Motor neuron (in vitro differentiated cells): Measurements from ENCODE around the gene UST. TPM values are rescaled to one million over a fixed set of nuclear protein-coding genes. Genes with fewer than 3 reads are reported as not detected.
"Not testable (repeated sequence)": the region's sequence is repeated elsewhere in the genome, so short reads cannot be mapped to it uniquely, and the experiment has no call there.

Experiments used
- ATAC-seq, 8 experiments: fragments of 200-7000 bp; cut with Tn5 transposase; replicated peaks in 6 of 8; 2 replicates each; pipeline ENCODE4 v1.8.0; 2021; ENCODE audit warnings: mild to moderate bottlenecking in 8 of 8, moderate library complexity in 8 of 8
- H3K27ac ChIP-seq, 2 donors: fragments of 250-450 bp; sonication (Bioruptor Pico); 2 replicates each; pipeline ENCODE4 v1.9.0; 2021; ENCODE audit warnings: antibody characterized with exemption in 2 of 2, mild to moderate bottlenecking in 2 of 2, moderate library complexity in 1 of 2
- H3K4me1 ChIP-seq, 2 donors: fragments of 250-450 bp; sonication (Bioruptor Pico); replicated peaks in 1 of 2; 2 replicates each; pipeline ENCODE4 v1.6.1; 2021; ENCODE audit warnings: antibody characterized with exemption in 2 of 2, mild to moderate bottlenecking in 2 of 2, moderate library complexity in 1 of 2
- H3K4me3 ChIP-seq, 5 donors: fragments of 250-450 bp; sonication (Bioruptor Pico); 2 replicates each; pipeline ENCODE4 v1.9.0; 2021; ENCODE audit warnings: antibody characterized with exemption in 5 of 5, mild to moderate bottlenecking in 5 of 5, moderate library complexity in 4 of 5
- WGBS, 10 experiments: fragments of 450-650 bp; shearing (Covaris generic); methylation state at CpG; one replicate each; pipeline ENCODE4 v1.0.0; 2022; 5-methylcytosine and 5-hydroxymethylcytosine counted together
- in situ Hi-C, 9 experiments: fragments of 400-800 bp; cut with MboI; loops; one replicate each; pipeline ENCODE4 v1.15.0; 2021; ENCODE audit warnings: low sequenced_read_pairs in 9 of 9, low pct_unique_long_range_greater_than_20kb in 2 of 9; ENCODE audit not compliant: unreplicated experiment in 9 of 9
- total RNA-seq, 8 experiments: library from RNA; unstranded; fragments of 300-600 nt; gene quantifications; 2 replicates each; pipeline versions ENCODE4 v1.2.3 to v1.2.4, GENCODE V29; 2022

UST gene
- total RNA-seq, 8 experiments from 2014 or later: 5.2 to 22.9 (median 7.8) TPM

GRCh38 chr6:148739822-148740128 lies 7.1 kb upstream of the UST start:
- H3K27ac ChIP-seq: no peak overlapping the region
- in situ Hi-C loops: loop anchor here in 3 of 9 experiments (10.0 to 25.0 kb wide), 4 partner anchors 152 to 223 kb away; no protein-coding TSS in a partner anchor
- 33 to 100% (median 100%) methylated on average over 1 to 3 of the region's 3 CpGs; no CpG with 5 or more reads in 4 of the 10 experiments for WGBS, 10 experiments
- H3K4me3 ChIP-seq: no peak overlapping the region
- peaks cover 0 to 11% of the 10 kb centered on the region in 2 donors for H3K4me1 ChIP-seq
- no peak for ATAC-seq

DNA sequence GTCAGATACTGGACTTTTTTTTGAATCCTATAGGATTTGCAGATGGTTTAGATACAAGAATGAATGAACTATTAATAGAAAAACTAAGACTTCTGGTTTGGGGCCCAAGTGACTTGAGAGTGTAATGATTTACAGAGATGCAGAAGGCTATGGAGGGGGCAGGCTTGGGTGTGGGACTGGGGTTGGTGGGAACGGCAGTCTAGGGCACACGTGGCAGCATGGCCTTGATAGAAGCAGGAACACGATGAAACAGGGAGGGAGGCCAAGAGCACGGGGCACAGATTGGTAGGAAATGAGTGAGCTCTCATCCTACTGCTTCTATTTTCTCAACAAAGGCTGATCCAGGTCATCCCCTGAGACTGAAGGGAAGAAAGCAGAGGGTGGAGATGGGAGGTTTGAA lies 3.4 kb upstream of the UST start:
- ATAC-seq: no peak
- in situ Hi-C loops: loop anchor here in 3 of 9 experiments (10.0 to 25.0 kb wide), 4 partner anchors 156 to 219 kb away; no protein-coding TSS in a partner anchor
- 20 to 56% (median 40%) methylated on average over 1 to 3 of the region's 4 CpGs; no CpG with 5 or more reads in 5 of the 10 experiments for WGBS, 10 experiments
- H3K27ac ChIP-seq: no peak overlapping the region
- H3K4me3 ChIP-seq: no peak overlapping the region
- peaks cover 0 to 11% of the 10 kb centered on the region in 2 donors for H3K4me1 ChIP-seq

- Histone ChIP-seq H3K27ac (no peak overlapping the region), H3K4me1 (peaks cover 5 to 11% of the 10 kb centered on the region in 2 donors), H3K4me3 (peak overlapping the region in 4 of 5 donors; percentile 65 to 82 (median 78))
- in situ Hi-C loops: loop anchor here in 4 of 9 experiments (5.0 to 25.0 kb wide), 5 partner anchors 159 to 216 kb away; no protein-coding TSS in a partner anchor
- ATAC-seq: no peak
- WGBS, 10 experiments: 0 to 100% (median 35%) methylated on average over 1 to 4 of the region's 6 CpGs; no CpG with 5 or more reads in 2 of the 10 experiments
Observed at GRCh38 chr6:148745926-148746325, 904 bp upstream of the UST start.

DNA sequence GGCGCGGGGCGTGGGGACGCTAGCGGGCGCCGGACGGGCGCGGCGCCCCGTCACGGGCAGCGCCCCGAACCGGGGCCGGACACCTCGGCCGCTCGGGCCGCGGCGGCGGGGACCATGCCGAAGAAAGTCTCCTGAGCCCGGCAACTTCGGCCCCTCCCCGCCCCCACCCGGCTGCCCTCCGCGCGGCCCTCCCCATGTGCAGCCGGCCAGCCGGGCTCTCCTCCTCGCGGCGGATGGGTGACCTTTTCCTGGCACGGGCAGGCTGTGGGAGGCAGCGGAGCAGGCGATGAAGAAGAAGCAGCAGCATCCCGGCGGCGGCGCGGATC lies 278 bp downstream of the UST start:
- peak; percentile 34 to 54 (median 44) for ATAC-seq
- H3K27ac ChIP-seq: peak overlapping the region in 1 of 2 donors; percentile 63
- H3K4me1 ChIP-seq: peaks cover 5% of the 10 kb centered on the region in 2 donors
- peak overlapping the region; percentile 61 to 82 (median 77) for H3K4me3 ChIP-seq
- 0% methylated on average over 2 to 3 of the region's 45 CpGs; no CpG with 5 or more reads in 8 of the 10 experiments for WGBS, 10 experiments
- in situ Hi-C loops: loop anchor here in 4 of 9 experiments (5.0 to 25.0 kb wide), 5 partner anchors 160 to 215 kb away; no protein-coding TSS in a partner anchor

- peak; percentile 38 to 75 (median 66) for ATAC-seq
- WGBS, 10 experiments: 0% methylated on average over 3 to 8 of the region's 66 CpGs; no CpG with 5 or more reads in 7 of the 10 experiments
- Histone ChIP-seq H3K4me3 (peak overlapping the region; percentile 61 to 82 (median 77)), H3K4me1 (peaks cover 5% of the 10 kb centered on the region in 2 donors), H3K27ac (peak overlapping the region in 1 of 2 donors; percentile 63)
- in situ Hi-C loops: loop anchor here in 4 of 9 experiments (5.0 to 25.0 kb wide), 5 partner anchors 160 to 215 kb away; no protein-coding TSS in a partner anchor
Observed at GRCh38 chr6:148747471-148748165, 788 bp downstream of the UST start.

GRCh38 chr6:148749674-148750073 lies 2.8 kb downstream of the UST start:
- WGBS, 10 experiments: 71 to 100% (median 100%) methylated on average over 1 of the region's 1 CpG; no CpG with 5 or more reads in 1 of the 10 experiments
- H3K4me1 ChIP-seq: peaks cover 5% of the 10 kb centered on the region in 2 donors
- ATAC-seq: no peak
- H3K4me3 ChIP-seq: peak overlapping the region in 1 of 5 donors; percentile 82
- no peak overlapping the region for H3K27ac ChIP-seq
- in situ Hi-C loops: loop anchor here in 5 of 9 experiments (5.0 to 25.0 kb wide), 5 partner anchors 162 to 213 kb away; no protein-coding TSS in a partner anchor

- Histone ChIP-seq H3K27ac (no peak overlapping the region), H3K4me1 (peaks cover 5% of the 10 kb centered on the region in 2 donors), H3K4me3 (no peak overlapping the region)
- 36 to 97% (median 89%) methylated on average over 3 to 13 of the region's 13 CpGs; no CpG with 5 or more reads in 1 of the 10 experiments for WGBS, 10 experiments
- in situ Hi-C loops: loop anchor here in 1 of 9 experiments (25.0 kb wide), 1 partner anchor 186 kb away; no protein-coding TSS in a partner anchor
- ATAC-seq: no peak
Observed at GRCh38 chr6:148750838-148751792, 4.3 kb downstream of the UST start.

- in situ Hi-C loops: loop anchor here in 1 of 9 experiments (25.0 kb wide), 1 partner anchor 186 kb away; no protein-coding TSS in a partner anchor
- ATAC-seq: no peak
- peaks cover 5% of the 10 kb centered on the region in 2 donors for H3K4me1 ChIP-seq
- H3K27ac ChIP-seq: no peak overlapping the region
- WGBS, 10 experiments: 75 to 100% (median 96%) methylated on average over 1 to 2 of the region's 2 CpGs; no CpG with 5 or more reads in 2 of the 10 experiments
- no peak overlapping the region for H3K4me3 ChIP-seq
Observed at GRCh38 chr6:148751793-148752170, 5.0 kb downstream of the UST start.

- in situ Hi-C loops: loop anchor here in 1 of 9 experiments (25.0 kb wide), 1 partner anchor 182 kb away; no protein-coding TSS in a partner anchor
- 20 to 100% (median 57%) methylated on average over 1 of the region's 1 CpG; no CpG with 5 or more reads in 3 of the 10 experiments for WGBS, 10 experiments
- H3K27ac ChIP-seq, H3K4me1 ChIP-seq, H3K4me3 ChIP-seq, ATAC-seq: not testable (repeated sequence)
Observed at GRCh38 chr6:148755379-148755778, 8.5 kb downstream of the UST start.

GRCh38 chr6:148757944-148758480 lies 11.2 kb downstream of the UST start:
- Histone ChIP-seq H3K4me3 (no peak overlapping the region), H3K4me1 (peaks cover 13 to 19% of the 10 kb centered on the region in 2 donors), H3K27ac (no peak overlapping the region)
- WGBS, 10 experiments: 0 to 100% (median 50%) methylated on average over 1 to 2 of the region's 2 CpGs; no CpG with 5 or more reads in 2 of the 10 experiments
- no peak for ATAC-seq
- in situ Hi-C loops: loop anchor here in 1 of 9 experiments (25.0 kb wide), 1 partner anchor 179 kb away; no protein-coding TSS in a partner anchor

DNA sequence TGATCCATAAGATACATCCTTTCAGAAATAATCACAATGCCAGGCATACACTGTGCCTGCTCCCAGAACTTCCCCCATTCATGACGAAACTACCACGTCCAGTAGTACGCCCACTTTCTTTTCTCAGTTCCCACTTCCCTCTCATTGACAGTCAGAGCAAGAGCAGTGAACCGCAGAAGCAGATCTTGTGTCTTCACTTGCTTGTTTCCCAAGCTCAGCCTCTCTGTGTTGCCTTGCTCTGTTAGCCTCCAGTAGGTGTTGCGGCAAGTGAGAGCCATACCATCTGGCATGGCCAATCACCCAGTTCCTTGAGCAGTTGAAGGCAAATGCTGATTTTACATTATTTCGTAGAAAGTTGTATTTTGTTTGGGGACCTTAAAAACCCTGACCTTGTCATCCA lies 11.7 kb downstream of the UST start:
- WGBS, 10 experiments: 70 to 100% (median 89%) methylated on average over 1 to 6 of the region's 6 CpGs; no CpG with 5 or more reads in 1 of the 10 experiments
- H3K4me1 ChIP-seq: peaks cover 13 to 19% of the 10 kb centered on the region in 2 donors
- no peak overlapping the region for H3K27ac ChIP-seq
- H3K4me3 ChIP-seq: no peak overlapping the region
- no peak for ATAC-seq
- in situ Hi-C loops: loop anchor here in 1 of 9 experiments (25.0 kb wide), 1 partner anchor 179 kb away; no protein-coding TSS in a partner anchor

DNA sequence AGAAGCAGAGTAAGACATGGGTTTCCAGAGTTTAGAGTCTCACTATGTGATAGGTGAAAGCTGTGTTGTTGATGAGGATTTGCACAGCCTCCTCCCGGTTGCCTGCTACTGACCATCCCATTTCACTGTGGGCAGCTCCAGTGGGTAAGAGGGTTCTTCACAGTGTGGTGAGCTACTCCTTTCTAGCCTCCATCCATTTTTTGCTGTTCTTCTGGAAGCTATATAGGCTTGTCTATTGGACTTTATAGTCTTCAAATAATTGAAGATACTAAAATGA lies 13.4 kb downstream of the UST start:
- 0 to 100% (median 29%) methylated on average over 1 of the region's 1 CpG; no CpG with 5 or more reads in 5 of the 10 experiments for WGBS, 10 experiments
- peaks cover 13 to 19% of the 10 kb centered on the region in 2 donors for H3K4me1 ChIP-seq
- no peak for ATAC-seq

More for the DNA sequence above, 13.4 kb downstream of the UST start:
- Histone ChIP-seq H3K4me3 (no peak overlapping the region), H3K27ac (no peak overlapping the region)
- in situ Hi-C loops: loop anchor here in 1 of 9 experiments (25.0 kb wide), 1 partner anchor 177 kb away; no protein-coding TSS in a partner anchor
